Heart right ventricle (tissue), 16 donors: ENCODE data around the gene GRIA1. TPM values are rescaled to one million over a fixed set of nuclear protein-coding genes. Genes with fewer than 3 reads are reported as not detected.

Source experiments
- ATAC-seq, 8 donors: fragments of 200-7000 bp; cut with Tn5 transposase; one replicate each; pipeline ENCODE4 v1.9.1; 2020; ENCODE audit warnings: mild to moderate bottlenecking in 8 of 8, moderate library complexity in 8 of 8, moderate number of reproducible peaks in 1 of 8
- DNase-seq, 2 donors: peaks; one replicate each; pipeline ENCODE4 v3.0.0-alpha.2; 2020
- H3K27ac ChIP-seq, 10 donors: fragments of 200-600 bp; sonication (generic) in 2 of 10; one replicate each; pipeline versions ENCODE4 v1.5.0 to v1.8.0; 2020 to 2022; ENCODE audit warnings: mild to moderate bottlenecking in 3 of 10
- H3K27me3 ChIP-seq, 7 donors: fragments of 200-600 bp; one replicate each; pipeline ENCODE4 v1.8.0; 2021 to 2022; ENCODE audit warnings: mild to moderate bottlenecking in 2 of 7
- H3K36me3 ChIP-seq, 9 donors: fragments of 200-600 bp; sonication (generic) in 1 of 9; one replicate each; pipeline versions ENCODE4 v1.5.0 to v1.8.0; 2020 to 2022; ENCODE audit warnings: mild to moderate bottlenecking in 2 of 9
- H3K4me1 ChIP-seq, 9 donors: fragments of 200-600 bp; sonication (generic) in 1 of 9; one replicate each; pipeline versions ENCODE4 v1.5.0 to v1.8.0; 2020 to 2022; ENCODE audit warnings: mild to moderate bottlenecking in 4 of 9
- H3K4me3 ChIP-seq, 10 donors: fragments of 200-600 bp; sonication (generic) in 2 of 10; one replicate each; pipeline versions ENCODE4 v1.5.0 to v1.8.0; 2020 to 2022; ENCODE audit warnings: mild to moderate bottlenecking in 7 of 10, moderate library complexity in 2 of 10
- H3K9me3 ChIP-seq, 11 donors: fragments of 200-600 bp in 10 of 11; sonication (generic) in 2 of 11; one replicate each; pipeline versions ENCODE4 v1.5.0 to v1.8.0; 2013 to 2022; ENCODE audit warnings: mild to moderate bottlenecking in 2 of 11, control low read depth in 1 of 11, moderate library complexity in 1 of 11
- WGBS, 2 donors: extraction: QIAGEN DNeasy Blood & Tissue Kit; methylation state at CpG; one replicate each; pipeline ENCODE4 v1.1.7; 2013; ENCODE audit warnings: inconsistent platforms in 1 of 2; 5-methylcytosine and 5-hydroxymethylcytosine counted together
- intact Hi-C, 10 donors: fragments of 100-400 bp; cut with DNase I; formaldehyde crosslinking; loops; one replicate each; pipeline versions ENCODE4 v1.11.1 to v1.14.2; 2022
- polyA plus RNA-seq, 2 donors: library from polyadenylated mRNA; stranded (reverse); fragments of 200-250 nt; gene quantifications; one replicate each; pipeline ENCODE4 v1.2.3, GENCODE V29; 2013
- total RNA-seq, 10 donors: library from RNA; stranded (reverse); fragmentation: NEBNext Ultra II Directional in 3 of 10; extraction: Animal tissue kit (Norgen Biotek cat#: 25700) in 3 of 10; gene quantifications; one replicate each; pipeline versions ENCODE4 v1.2.1 to v1.2.4, GENCODE V29; 2021 to 2023
- TF ChIP-seq, protein P1 (sequence below), 9 donors: fragments of 200-600 bp; sonication (generic) in 2 of 9; IDR thresholded peaks; one replicate each; pipeline versions ENCODE4 v1.5.0 to v1.8.0; 2021 to 2022; ENCODE audit warnings: antibody characterized with exemption in 9 of 9, mild to moderate bottlenecking in 5 of 9, moderate library complexity in 1 of 9
- donor health status: Arrhythmogenic right ventricular cardiomyopathy.
- donor health status: ischemic (EF 13 %, LVEDD 7.1; RV severe dilation, severe dysfunction).
- donor health status: healthy with polysubstance abuse.
- donor health status: DM: no; HTN: yes; CAD: no.
- donor health status: DM: no; HTN: no; CAD: no.
- donor health status: ischemic (EF 25% LVEDD 6.9; RV normal size, moderate dysfunction).
- donor health status: ischemic (EF 25% LVEDD 5.7; RV mildly dilated, moderate dysfunction).
- donor health status: healthy.
- donor health status: DM: yes; HTN: yes; CAD: no.
- donor health status: Ischemic cardiomyopathy.
- donor health status: ischemic (EF 35%, LVEDD 5.7; RV mildly dilated, moderate dysfunction).
- donor health status: nonischemic (EF 11% LVEDD 7.7; RV severe dilation, severe dysfunction).
- donor health status: DM: yes; HTN: yes; CAD: no.
- donor health status: PGD.
- donor health status: ischemic (EF 29% LVEDD 5.4; RV normal size, mild dysfunction).
- donor health status: nonischemic (EF 23%, LVEDD 6.1; RV moderate dilation, normal function).

GRIA1 gene
- total and polyA plus RNA-seq, 12 donors = 0.04 to 0.49 (median 0.23) TPM; not detected in 3

DNA sequence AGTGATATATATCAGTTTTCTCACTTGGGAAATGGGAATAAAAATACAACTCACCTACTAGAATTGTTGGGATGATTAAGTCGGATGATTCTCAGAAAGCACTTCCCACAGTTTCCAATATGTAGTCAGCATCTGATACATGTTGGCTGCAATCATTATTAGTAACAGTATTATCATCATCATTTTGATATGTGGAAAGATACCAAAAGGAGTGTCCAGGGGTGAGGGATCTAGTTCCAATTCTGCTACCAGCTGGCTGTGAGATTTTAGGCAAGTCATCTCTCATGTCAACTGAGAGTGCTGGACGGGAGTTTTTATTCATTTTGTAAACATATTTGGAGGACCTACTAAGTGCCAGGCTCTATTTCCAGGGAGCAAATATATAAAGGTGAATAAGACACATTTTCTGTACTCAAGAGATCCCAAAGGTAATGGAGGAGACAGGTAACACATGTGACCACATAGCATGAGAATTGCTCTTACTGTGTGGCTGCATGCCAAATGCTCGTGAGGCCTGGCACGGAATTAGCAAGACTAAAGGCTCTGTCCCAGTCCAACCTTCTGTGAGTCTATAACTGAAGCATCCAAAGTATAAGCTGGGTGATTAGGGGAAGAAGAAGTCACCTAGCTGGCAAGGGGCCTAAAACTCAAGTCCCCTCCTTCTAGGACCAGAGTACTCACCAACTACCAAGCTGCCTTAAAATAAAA is 83.0 kb downstream of the GRIA1 start:
- Histone ChIP-seq H3K9me3 (no peaks in the 10 kb centered on the region), H3K27me3 (no peaks in the 10 kb centered on the region), H3K27ac (no peak overlapping the region), H3K4me3 (no peak overlapping the region), H3K36me3 (no peaks in the 10 kb centered on the region), H3K4me1 (peaks cover 0 to 20% (median 0%) of the 10 kb centered on the region in 9 donors)
- TF ChIP-seq, protein P1, sequence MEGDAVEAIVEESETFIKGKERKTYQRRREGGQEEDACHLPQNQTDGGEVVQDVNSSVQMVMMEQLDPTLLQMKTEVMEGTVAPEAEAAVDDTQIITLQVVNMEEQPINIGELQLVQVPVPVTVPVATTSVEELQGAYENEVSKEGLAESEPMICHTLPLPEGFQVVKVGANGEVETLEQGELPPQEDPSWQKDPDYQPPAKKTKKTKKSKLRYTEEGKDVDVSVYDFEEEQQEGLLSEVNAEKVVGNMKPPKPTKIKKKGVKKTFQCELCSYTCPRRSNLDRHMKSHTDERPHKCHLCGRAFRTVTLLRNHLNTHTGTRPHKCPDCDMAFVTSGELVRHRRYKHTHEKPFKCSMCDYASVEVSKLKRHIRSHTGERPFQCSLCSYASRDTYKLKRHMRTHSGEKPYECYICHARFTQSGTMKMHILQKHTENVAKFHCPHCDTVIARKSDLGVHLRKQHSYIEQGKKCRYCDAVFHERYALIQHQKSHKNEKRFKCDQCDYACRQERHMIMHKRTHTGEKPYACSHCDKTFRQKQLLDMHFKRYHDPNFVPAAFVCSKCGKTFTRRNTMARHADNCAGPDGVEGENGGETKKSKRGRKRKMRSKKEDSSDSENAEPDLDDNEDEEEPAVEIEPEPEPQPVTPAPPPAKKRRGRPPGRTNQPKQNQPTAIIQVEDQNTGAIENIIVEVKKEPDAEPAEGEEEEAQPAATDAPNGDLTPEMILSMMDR (IDR thresholded peaks at IDR 0.05) = no peak
- peak in 1 of 2 donors; percentile 11 for DNase-seq
- WGBS, 2 donors = 59 to 67% methylated on average over 4 of the region's 4 CpGs
- intact Hi-C loops = no loop called here
- no peak for ATAC-seq

DNA sequence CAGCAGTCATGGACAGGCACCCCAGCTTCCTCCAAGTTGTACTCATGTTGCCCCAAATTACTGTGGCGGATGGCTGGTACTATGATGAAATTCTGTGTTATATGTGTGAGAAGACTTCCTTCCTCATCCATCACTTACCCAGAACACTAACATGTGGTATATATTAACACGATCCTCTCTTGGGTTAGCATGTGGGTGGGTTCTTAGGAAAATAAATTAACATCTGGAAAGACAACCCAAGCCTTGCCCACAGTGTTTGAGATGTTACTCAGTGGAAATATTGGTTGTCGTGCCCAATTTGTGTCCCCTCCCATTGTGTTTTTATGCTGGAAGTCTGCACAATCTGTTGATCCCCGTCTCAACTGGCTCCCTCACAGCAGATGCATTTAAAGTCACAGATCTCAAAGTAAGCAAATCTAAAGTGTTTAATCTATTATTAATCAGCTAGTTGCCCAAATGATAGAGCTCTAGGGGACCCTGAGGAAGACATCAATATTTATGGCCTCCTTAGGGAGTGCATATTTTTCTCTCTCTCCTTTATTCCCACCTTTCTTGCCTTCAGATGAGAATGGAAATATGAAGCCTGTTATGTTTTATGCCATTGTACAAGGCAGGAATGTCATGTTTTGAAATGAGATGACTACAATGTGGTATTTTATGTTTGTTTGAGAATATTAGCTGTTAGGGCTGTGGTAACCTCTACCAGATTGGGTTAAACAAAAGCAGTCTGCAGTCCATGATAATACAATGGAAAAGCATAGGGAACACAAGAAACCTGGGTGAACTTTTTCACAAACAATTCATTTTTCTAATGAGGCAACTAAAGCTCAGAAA is 93.9 kb downstream of the GRIA1 start:
- WGBS, 2 donors = 73 to 81% methylated on average over 4 of the region's 4 CpGs
- no peak for ATAC-seq
- Histone ChIP-seq H3K4me3 (no peak overlapping the region), H3K36me3 (no peaks in the 10 kb centered on the region), H3K27me3 (peaks cover 0 to 9% (median 0%) of the 10 kb centered on the region in 7 donors), H3K9me3 (no peaks in the 10 kb centered on the region), H3K4me1 (no peaks in the 10 kb centered on the region), H3K27ac (no peak overlapping the region)
- TF ChIP-seq, protein P1 (IDR thresholded peaks at IDR 0.05) = no peak
- intact Hi-C loops = no loop called here
- no peak for DNase-seq

DNA sequence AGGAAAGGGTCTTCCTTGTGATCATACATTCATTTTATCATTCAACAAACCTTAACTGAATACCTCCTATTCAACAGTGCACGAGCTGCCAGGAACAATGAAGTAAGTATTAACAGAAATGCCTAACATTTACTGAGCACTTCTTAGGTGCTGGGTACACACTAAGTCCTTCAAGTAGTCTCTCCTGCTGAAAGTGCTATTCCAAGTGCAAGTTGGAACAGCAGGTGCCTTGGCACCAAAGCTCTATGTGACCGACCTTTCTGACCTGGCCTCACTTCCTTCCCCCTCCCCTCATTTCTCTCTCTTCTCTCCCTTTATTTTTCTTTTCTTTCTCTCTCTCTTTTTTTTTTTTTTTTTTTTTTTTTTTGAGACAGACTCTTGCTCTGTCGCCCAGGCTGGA is 94.5 kb downstream of the GRIA1 start:
- ATAC-seq (no peak), DNase-seq (no peak)
- Histone ChIP-seq H3K27me3 (peaks cover 0 to 9% (median 0%) of the 10 kb centered on the region in 7 donors), H3K4me1 (no peaks in the 10 kb centered on the region), H3K27ac (no peak overlapping the region), H3K9me3 (no peaks in the 10 kb centered on the region), H3K36me3 (no peaks in the 10 kb centered on the region), H3K4me3 (no peak overlapping the region)
- intact Hi-C loops = no loop called here
- WGBS, 2 donors = 70 to 76% methylated on average over 3 of the region's 3 CpGs
- TF ChIP-seq, protein P1 (IDR thresholded peaks at IDR 0.05) = no peak

DNA sequence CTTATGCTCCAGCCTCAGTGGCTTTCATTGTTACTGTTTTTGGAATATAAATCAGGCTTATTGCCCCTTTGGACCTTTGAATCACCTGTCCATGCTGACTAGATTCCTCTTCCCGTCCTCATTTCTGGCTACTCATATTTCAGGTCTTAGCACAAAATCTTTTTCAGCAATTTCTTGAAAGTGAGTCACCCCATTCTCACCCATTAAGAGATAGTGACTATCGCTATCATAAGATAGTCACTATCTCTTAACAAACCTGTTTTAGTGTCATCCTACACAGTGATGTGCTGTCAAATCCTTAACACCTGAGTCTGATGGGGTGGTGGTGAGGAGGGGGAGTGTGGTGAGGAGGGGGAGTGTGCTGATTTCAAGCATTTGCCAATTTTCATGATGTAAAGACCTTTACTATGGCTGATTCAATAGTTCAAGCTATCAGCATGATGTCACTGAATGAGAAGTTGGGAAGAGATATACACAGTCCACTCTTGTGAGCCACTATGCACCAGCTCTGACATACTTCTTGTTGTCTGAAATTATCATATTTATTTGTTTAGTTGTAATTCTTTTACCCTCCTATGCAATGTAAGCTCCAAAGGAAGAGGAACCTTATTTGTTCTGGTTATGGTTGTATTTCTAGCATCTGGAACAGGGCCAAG is 95.3 kb downstream of the GRIA1 start:
- no peaks in the 10 kb centered on the region for H3K9me3 ChIP-seq
- intact Hi-C loops = no loop called here
- DNase-seq = no peak
- ATAC-seq = no peak
- H3K4me1 ChIP-seq = no peaks in the 10 kb centered on the region
- H3K4me3 ChIP-seq = no peak overlapping the region
- WGBS, 2 donors = 35 to 53% methylated on average over 2 of the region's 2 CpGs
- TF ChIP-seq, protein P1 (IDR thresholded peaks at IDR 0.05) = no peak
- peaks cover 0 to 9% (median 0%) of the 10 kb centered on the region in 7 donors for H3K27me3 ChIP-seq
- no peaks in the 10 kb centered on the region for H3K36me3 ChIP-seq
- no peak overlapping the region for H3K27ac ChIP-seq
